SU-DHL-6 (cell line): ENCODE data around the gene ECE2.
A peak's percentile ranks its signal among the peaks of the same experiment; 100 is the strongest.

ENCODE experiments used
- H2AFZ ChIP-seq: fragments of 200-600 bp; sonication (generic); 2 replicates; pipeline ENCODE4 v1.6.1; 2014; ENCODE audit warnings: low read depth, mild to moderate bottlenecking, moderate library complexity, mixed read lengths, antibody characterized with exemption, low read length; ENCODE audit not compliant: severe bottlenecking
- H3F3A ChIP-seq: fragments of 200-600 bp; shearing (Covaris generic); 2 replicates; pipeline ENCODE4 v1.6.0; 2016; ENCODE audit warnings: antibody characterized with exemption, mild to moderate bottlenecking; ENCODE audit not compliant: insufficient read depth
- H3K27ac ChIP-seq: fragments of 200-600 bp; sonication (generic); 2 replicates; pipeline ENCODE4 v1.5.1; 2016; ENCODE audit warnings: low read depth, mild to moderate bottlenecking, low read length, moderate library complexity, mixed read lengths
- H3K27me3 ChIP-seq: fragments of 200-600 bp; sonication (generic), shearing (Covaris generic); 2 replicates; pipeline ENCODE4 v1.6.0; 2014; ENCODE audit warnings: mild to moderate bottlenecking, low read length
- H3K36me3 ChIP-seq: fragments of 200-600 bp; sonication (generic); 2 replicates; pipeline ENCODE4 v1.6.1; 2014; ENCODE audit warnings: mild to moderate bottlenecking, low read length, mixed read lengths
- H3K4me2 ChIP-seq: fragments of 300-600, 200-600 bp; shearing (Covaris generic), sonication (generic); 2 replicates; pipeline ENCODE4 v1.6.0; 2014; ENCODE audit warnings: low read length, low read depth, mild to moderate bottlenecking; ENCODE audit not compliant: poor library complexity, severe bottlenecking
- H3K4me3 ChIP-seq: fragments of 200-600 bp; sonication (generic); 2 replicates; pipeline ENCODE4 v1.5.1; 2014; ENCODE audit warnings: antibody characterized with exemption, low read length, mild to moderate bottlenecking, mixed read lengths; ENCODE audit not compliant: insufficient read depth, poor library complexity, severe bottlenecking
- H3K79me2 ChIP-seq: fragments of 200-600 bp; sonication (generic); 2 replicates; pipeline ENCODE4 v1.6.1; 2014; ENCODE audit warnings: mild to moderate bottlenecking, low read length, moderate library complexity; ENCODE audit not compliant: insufficient read depth
- H3K9ac ChIP-seq: fragments of 200-600 bp; sonication (generic); 2 replicates; pipeline ENCODE4 v1.7.0; 2014; ENCODE audit warnings: mild to moderate bottlenecking, low read length
- H3K9me2 ChIP-seq: fragments of 200-600 bp; sonication (generic); replicated peaks from 2 replicates; pipeline ENCODE4 v1.6.1; 2014; ENCODE audit warnings: low read length; ENCODE audit not compliant: insufficient read depth
- H3K9me3 ChIP-seq: fragments of 200-600 bp; sonication (generic); 2 replicates; pipeline ENCODE4 v1.6.1; 2014; ENCODE audit warnings: low read length, mixed read lengths; ENCODE audit not compliant: insufficient read depth
- H4K20me1 ChIP-seq: fragments of 200-600 bp; sonication (generic); 2 replicates; pipeline ENCODE4 v1.6.1; 2014; ENCODE audit warnings: low read depth, mild to moderate bottlenecking, antibody characterized with exemption, low read length, moderate library complexity, mixed read lengths
- EZH2phosphoT487 ChIP-seq: fragments of 200-600 bp; sonication (generic), shearing (Covaris generic); conservative IDR thresholded peaks from 2 replicates; pipeline ENCODE4 v1.6.1; 2018; ENCODE audit warnings: mild to moderate bottlenecking, antibody characterized with exemption, low read length, moderate library complexity, mixed read lengths
- TF ChIP-seq, protein P1 (sequence below): fragments of 200-600 bp; sonication (generic); IDR thresholded peaks from one replicate; pipeline ENCODE4 v1.5.1; 2017; ENCODE audit warnings: antibody characterized with exemption, mild to moderate bottlenecking, low read length, moderate library complexity; ENCODE audit not compliant: insufficient read depth, poor library complexity, severe bottlenecking

The ECE2 gene

DNA sequence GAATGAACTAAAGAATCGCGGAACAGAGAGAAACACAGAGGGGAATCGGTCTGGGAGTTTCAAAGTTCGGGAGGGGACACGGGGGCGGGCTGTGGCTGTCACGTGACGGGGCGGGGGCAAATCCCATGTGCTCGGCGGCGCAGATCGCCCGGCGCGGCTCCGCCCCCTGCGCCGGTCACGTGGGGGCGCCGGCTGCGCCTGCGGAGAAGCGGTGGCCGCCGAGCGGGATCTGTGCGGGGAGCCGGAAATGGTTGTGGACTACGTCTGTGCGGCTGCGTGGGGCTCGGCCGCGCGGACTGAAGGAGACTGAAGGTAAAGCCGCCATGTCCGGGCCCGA is 38.5 kb downstream of the ECE2 start, which contains the start of gene EIF4G1:
Gene EIF4G1 (plus strand): TSS at position 244 of the 337 bp plus-strand sequence. CDS start 1,191 bp downstream, outside the sequence.
- Histone ChIP-seq H3K79me2 (peaks cover 47% of the 10 kb centered on the region), H3K4me2 (peak within 1 kb of the TSS; percentile 88), H4K20me1 (peaks cover 8% of the 10 kb centered on the region; the same call in 1 of the 2 replicates), H3K36me3 (no peaks in the 10 kb centered on the region), H3K4me3 (peak within 1 kb of the TSS; percentile 99), H2AFZ (peak within 1 kb of the TSS; percentile 91), H3K9me2 (no peaks in the 10 kb centered on the region), H3K27me3 (no peaks in the 10 kb centered on the region), H3K27ac (peak within 1 kb of the TSS; percentile 76), H3K9ac (peak within 1 kb of the TSS; percentile 99), H3K9me3 (no peaks in the 10 kb centered on the region), H3F3A (0 out of 2 replicates have a peak, but pooled peaks cover 7% of the 10 kb centered on the region)
- no peak for TF ChIP-seq EZH2phosphoT487
- TF ChIP-seq, protein P1, sequence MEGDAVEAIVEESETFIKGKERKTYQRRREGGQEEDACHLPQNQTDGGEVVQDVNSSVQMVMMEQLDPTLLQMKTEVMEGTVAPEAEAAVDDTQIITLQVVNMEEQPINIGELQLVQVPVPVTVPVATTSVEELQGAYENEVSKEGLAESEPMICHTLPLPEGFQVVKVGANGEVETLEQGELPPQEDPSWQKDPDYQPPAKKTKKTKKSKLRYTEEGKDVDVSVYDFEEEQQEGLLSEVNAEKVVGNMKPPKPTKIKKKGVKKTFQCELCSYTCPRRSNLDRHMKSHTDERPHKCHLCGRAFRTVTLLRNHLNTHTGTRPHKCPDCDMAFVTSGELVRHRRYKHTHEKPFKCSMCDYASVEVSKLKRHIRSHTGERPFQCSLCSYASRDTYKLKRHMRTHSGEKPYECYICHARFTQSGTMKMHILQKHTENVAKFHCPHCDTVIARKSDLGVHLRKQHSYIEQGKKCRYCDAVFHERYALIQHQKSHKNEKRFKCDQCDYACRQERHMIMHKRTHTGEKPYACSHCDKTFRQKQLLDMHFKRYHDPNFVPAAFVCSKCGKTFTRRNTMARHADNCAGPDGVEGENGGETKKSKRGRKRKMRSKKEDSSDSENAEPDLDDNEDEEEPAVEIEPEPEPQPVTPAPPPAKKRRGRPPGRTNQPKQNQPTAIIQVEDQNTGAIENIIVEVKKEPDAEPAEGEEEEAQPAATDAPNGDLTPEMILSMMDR = no peak

DNA sequence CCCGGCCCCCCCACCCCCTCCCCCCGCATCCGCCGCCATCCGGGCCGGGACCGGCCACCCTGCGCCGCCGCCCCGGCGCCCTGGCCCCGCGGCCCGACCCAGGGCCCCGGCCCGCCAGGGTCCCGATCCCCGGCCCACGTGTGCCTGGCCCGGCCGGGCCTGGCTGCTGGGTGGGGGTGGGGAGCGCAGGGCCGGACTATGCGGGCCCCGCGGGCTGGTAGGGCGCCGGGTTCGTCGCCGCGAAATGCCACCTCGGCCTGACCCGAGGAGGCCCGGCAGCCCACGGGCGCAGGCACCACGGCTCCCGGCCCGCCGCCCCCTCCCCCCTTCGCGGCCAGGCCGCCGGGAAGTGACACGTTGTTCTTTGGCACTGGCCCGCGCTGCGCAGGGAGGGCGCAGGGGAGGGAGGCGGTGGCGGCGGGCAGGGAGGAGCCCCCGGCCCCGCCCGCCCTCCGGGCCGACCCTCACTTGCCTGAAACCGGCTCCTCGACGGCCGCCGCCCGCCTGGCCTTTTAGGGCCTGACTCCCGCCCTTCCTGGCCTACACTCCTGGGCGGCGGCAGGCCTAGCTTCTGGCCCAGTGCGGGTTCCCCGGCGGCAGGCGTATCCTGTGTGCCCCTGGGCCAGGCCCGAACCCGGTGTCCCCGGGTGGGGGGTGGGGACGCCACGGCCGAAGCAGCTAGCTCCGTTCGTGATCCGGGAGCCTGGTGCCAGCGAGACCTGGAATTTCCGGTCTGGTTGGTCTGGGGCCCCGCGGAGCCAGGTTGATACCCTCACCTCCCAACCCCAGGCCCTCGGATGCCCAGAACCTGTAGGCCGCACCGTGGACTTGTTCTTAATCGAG is 39.1 kb downstream of the ECE2 start:
- peak overlapping the region; percentile 88 for H3K4me2 ChIP-seq
- H3K27me3 ChIP-seq = no peaks in the 10 kb centered on the region
- H3K9me2 ChIP-seq = no peaks in the 10 kb centered on the region
- H3K9me3 ChIP-seq = no peaks in the 10 kb centered on the region
- peak overlapping the region; percentile 99 for H3K4me3 ChIP-seq
- peak overlapping the region; percentile 76 for H3K27ac ChIP-seq
- no peaks in the 10 kb centered on the region for H3K36me3 ChIP-seq
- H3K79me2 ChIP-seq = peaks cover 51% of the 10 kb centered on the region
- peak overlapping the region; percentile 99 for H3K9ac ChIP-seq
- H3F3A ChIP-seq = 0 out of 2 replicates have a peak, but pooled peaks cover 7% of the 10 kb centered on the region
- peaks cover 12% of the 10 kb centered on the region; the same call in 1 of the 2 replicates for H4K20me1 ChIP-seq
- H2AFZ ChIP-seq = no peak overlapping the region
- no peak for TF ChIP-seq EZH2phosphoT487
- TF ChIP-seq, protein P1 = no peak

DNA sequence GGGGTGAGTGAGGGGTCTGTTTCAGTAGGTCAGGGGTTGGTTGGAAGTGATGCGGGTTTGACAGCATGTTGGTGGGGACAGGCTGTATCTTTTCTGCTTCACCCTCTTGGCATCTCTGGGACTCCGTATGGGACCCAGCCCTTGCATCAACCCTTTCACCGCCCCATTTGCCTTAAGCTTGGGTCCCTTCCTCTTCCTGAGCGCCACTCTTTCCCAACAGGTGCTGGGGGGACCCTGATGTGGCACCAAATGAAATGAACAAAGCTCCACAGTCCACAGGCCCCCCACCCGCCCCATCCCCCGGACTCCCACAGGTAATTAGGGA is 39.7 kb downstream of the ECE2 start:
- H3K9me3 ChIP-seq = no peaks in the 10 kb centered on the region
- H3K4me3 ChIP-seq = peak overlapping the region; percentile 99
- H3K36me3 ChIP-seq = 0 out of 2 replicates have a peak, but pooled peaks cover 2% of the 10 kb centered on the region
- H2AFZ ChIP-seq = no peak overlapping the region
- peak overlapping the region; percentile 99 for H3K9ac ChIP-seq
- H3K79me2 ChIP-seq = peaks cover 56% of the 10 kb centered on the region
- peaks cover 12% of the 10 kb centered on the region; the same call in 1 of the 2 replicates for H4K20me1 ChIP-seq
- TF ChIP-seq EZH2phosphoT487 = no peak
- TF ChIP-seq, protein P1 = no peak
- 0 out of 2 replicates have a peak, but pooled peaks cover 7% of the 10 kb centered on the region for H3F3A ChIP-seq
- no peaks in the 10 kb centered on the region for H3K9me2 ChIP-seq
- H3K27me3 ChIP-seq = no peaks in the 10 kb centered on the region
- peak overlapping the region; percentile 88 for H3K4me2 ChIP-seq
- H3K27ac ChIP-seq = peak overlapping the region; percentile 76
